Measurements from ENCODE around the gene CDK14. TPM values are rescaled to one million over a fixed set of nuclear protein-coding genes. Genes with fewer than 3 reads are reported as not detected.
"Not testable (repeated sequence)": the region's sequence is repeated elsewhere in the genome, so short reads cannot be mapped to it uniquely, and the experiment has no call there.

The CDK14 gene
- polyA plus RNA-seq, 1 donor from 2014 or later = 25.1 TPM

- no peaks in the 10 kb centered on the region for H4K20me1 ChIP-seq (ENCODE audit: insufficient read depth)
- no peaks in the 10 kb centered on the region for H3K79me2 ChIP-seq (replicated peaks; ENCODE audit: insufficient read depth, low read length)
- no peak overlapping the region for H3K4me3 ChIP-seq (ENCODE audit: low read length)
- TF ChIP-seq EP300 (conservative IDR thresholded peaks at IDR 0.05; ENCODE audit: poor library complexity, severe bottlenecking) = no peak
- no peaks in the 10 kb centered on the region for H3K9me2 ChIP-seq (ENCODE audit: insufficient read depth, low read length)
- H3K9ac ChIP-seq (ENCODE audit: low read length) = no peak overlapping the region
- no peaks in the 10 kb centered on the region for H3K36me3 ChIP-seq (ENCODE audit: insufficient read depth, low read length)
- no peaks in the 10 kb centered on the region for H3K9me3 ChIP-seq (ENCODE audit: low read length)
- H3K27ac ChIP-seq (ENCODE audit: low read length) = no peak overlapping the region
- no peaks in the 10 kb centered on the region for H3K27me3 ChIP-seq (ENCODE audit: insufficient read depth, low read depth, low read length)
- no peak overlapping the region for H2AFZ ChIP-seq (ENCODE audit: low read depth, low read length)
- H3F3A ChIP-seq (ENCODE audit: insufficient read depth, low read length, poor library complexity, severe bottlenecking) = no peaks in the 10 kb centered on the region
- H3K4me2 ChIP-seq (ENCODE audit: low read length) = no peak overlapping the region
These were observed 35.4 kb downstream of the CDK14 start for GRCh38 chr7:90631502-90631901.

DNA sequence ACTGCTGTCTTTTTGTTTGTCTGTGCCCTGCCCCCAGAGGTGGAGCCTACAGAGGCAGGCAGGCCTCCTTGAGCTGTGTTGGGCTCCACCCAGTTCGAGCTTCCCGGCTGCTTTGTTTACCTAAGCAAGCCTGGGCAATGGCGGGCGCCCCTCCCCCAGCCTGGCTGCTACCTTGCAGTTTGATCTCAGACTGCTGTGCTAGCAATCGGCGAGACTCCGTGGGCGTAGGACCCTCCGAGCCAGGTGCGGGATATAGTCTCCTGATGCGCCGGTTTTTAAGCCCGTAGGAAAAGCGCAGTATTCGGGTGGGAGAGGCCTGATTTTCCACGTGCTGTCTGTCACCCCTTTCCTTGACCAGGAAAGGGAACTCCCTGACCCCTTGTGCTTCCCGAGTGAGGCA, 43.6 kb downstream of the CDK14 start:
- H3F3A ChIP-seq (ENCODE audit: insufficient read depth, low read length, poor library complexity, severe bottlenecking); H2AFZ ChIP-seq (ENCODE audit: low read depth, low read length); H3K9me3 ChIP-seq (ENCODE audit: low read length); H3K27me3 ChIP-seq (ENCODE audit: insufficient read depth, low read depth, low read length); H4K20me1 ChIP-seq (ENCODE audit: insufficient read depth); H3K36me3 ChIP-seq (ENCODE audit: insufficient read depth, low read length); H3K27ac ChIP-seq (ENCODE audit: low read length); H3K9ac ChIP-seq (ENCODE audit: low read length); H3K4me3 ChIP-seq (ENCODE audit: low read length); H3K4me2 ChIP-seq (ENCODE audit: low read length); H3K79me2 ChIP-seq (replicated peaks; ENCODE audit: insufficient read depth, low read length); H3K9me2 ChIP-seq (ENCODE audit: insufficient read depth, low read length): not testable (repeated sequence)

DNA sequence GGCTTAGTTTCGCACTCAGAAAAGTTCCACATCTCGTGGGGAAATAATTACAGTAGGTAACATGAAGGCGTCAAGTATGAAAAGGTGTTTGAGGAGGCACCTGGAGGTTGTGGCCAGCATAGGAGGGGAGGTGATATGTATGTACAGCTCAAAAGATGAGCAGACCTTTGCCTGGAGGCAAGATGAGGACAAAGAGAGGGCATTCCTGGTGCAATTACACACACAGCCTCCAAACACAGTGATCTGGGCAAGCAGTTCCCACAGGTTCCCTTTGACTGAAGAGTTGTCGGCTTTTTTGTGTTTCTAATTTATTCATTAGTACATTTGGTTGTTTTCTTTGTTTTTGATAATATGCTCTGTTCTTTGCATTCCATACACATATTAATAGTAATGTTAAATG, 46.9 kb downstream of the CDK14 start:
- H3K27ac ChIP-seq (ENCODE audit: low read length) = no peak overlapping the region

More for the DNA sequence above, 46.9 kb downstream of the CDK14 start:
- Histone ChIP-seq H3K27me3 (ENCODE audit: insufficient read depth, low read depth, low read length) (no peaks in the 10 kb centered on the region), H4K20me1 (ENCODE audit: insufficient read depth) (no peaks in the 10 kb centered on the region), H2AFZ (ENCODE audit: low read depth, low read length) (no peak overlapping the region), H3K79me2 (replicated peaks; ENCODE audit: insufficient read depth, low read length) (peaks cover under 1% of the 10 kb centered on the region), H3K4me3 (ENCODE audit: low read length) (no peak overlapping the region), H3F3A (ENCODE audit: insufficient read depth, low read length, poor library complexity, severe bottlenecking) (no peaks in the 10 kb centered on the region), H3K9ac (ENCODE audit: low read length) (no peak overlapping the region), H3K9me3 (ENCODE audit: low read length) (no peaks in the 10 kb centered on the region), H3K4me2 (ENCODE audit: low read length) (no peak overlapping the region), H3K36me3 (ENCODE audit: insufficient read depth, low read length) (no peaks in the 10 kb centered on the region), H3K9me2 (ENCODE audit: insufficient read depth, low read length) (no peaks in the 10 kb centered on the region)
- TF ChIP-seq EP300 (conservative IDR thresholded peaks at IDR 0.05; ENCODE audit: poor library complexity, severe bottlenecking) (no peak), SMC3 (conservative IDR thresholded peaks at IDR 0.05; ENCODE audit: poor library complexity) (no peak), REST (IDR thresholded peaks at IDR 0.05; ENCODE audit: borderline replicate concordance) (no peak), RAD21 (conservative IDR thresholded peaks at IDR 0.05) (no peak), MXI1 (conservative IDR thresholded peaks at IDR 0.05; ENCODE audit: poor library complexity, severe bottlenecking) (no peak), EZH2 (IDR thresholded peaks at IDR 0.05; ENCODE audit: borderline replicate concordance, insufficient read depth, low read length, poor library complexity, severe bottlenecking) (no peak), POLR2AphosphoS5 (IDR thresholded peaks at IDR 0.05) (no peak), TAF1 (IDR thresholded peaks at IDR 0.05; ENCODE audit: low read depth) (no peak)
- TF ChIP-seq, protein P1, sequence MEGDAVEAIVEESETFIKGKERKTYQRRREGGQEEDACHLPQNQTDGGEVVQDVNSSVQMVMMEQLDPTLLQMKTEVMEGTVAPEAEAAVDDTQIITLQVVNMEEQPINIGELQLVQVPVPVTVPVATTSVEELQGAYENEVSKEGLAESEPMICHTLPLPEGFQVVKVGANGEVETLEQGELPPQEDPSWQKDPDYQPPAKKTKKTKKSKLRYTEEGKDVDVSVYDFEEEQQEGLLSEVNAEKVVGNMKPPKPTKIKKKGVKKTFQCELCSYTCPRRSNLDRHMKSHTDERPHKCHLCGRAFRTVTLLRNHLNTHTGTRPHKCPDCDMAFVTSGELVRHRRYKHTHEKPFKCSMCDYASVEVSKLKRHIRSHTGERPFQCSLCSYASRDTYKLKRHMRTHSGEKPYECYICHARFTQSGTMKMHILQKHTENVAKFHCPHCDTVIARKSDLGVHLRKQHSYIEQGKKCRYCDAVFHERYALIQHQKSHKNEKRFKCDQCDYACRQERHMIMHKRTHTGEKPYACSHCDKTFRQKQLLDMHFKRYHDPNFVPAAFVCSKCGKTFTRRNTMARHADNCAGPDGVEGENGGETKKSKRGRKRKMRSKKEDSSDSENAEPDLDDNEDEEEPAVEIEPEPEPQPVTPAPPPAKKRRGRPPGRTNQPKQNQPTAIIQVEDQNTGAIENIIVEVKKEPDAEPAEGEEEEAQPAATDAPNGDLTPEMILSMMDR (IDR thresholded peaks at IDR 0.05; ENCODE audit: poor library complexity, severe bottlenecking) = no peak
